Breast epithelium (tissue), 3 donors: ENCODE results near the gene PALLD.

ENCODE experiments used
- POLR2A ChIP-seq: fragments of 450-650 bp; IDR thresholded peaks from one replicate; pipeline ENCODE4 v1.6.1; 2016; ENCODE audit warnings: antibody characterized with exemption, mild to moderate bottlenecking, moderate library complexity
- TF ChIP-seq, protein P1 (sequence below), 3 donors: fragments of 450-650 bp; IDR thresholded peaks; one replicate each; pipeline ENCODE4 v1.5.1; 2016 to 2017; ENCODE audit warnings: antibody characterized with exemption in 3 of 3, mild to moderate bottlenecking in 3 of 3, moderate library complexity in 3 of 3

DNA sequence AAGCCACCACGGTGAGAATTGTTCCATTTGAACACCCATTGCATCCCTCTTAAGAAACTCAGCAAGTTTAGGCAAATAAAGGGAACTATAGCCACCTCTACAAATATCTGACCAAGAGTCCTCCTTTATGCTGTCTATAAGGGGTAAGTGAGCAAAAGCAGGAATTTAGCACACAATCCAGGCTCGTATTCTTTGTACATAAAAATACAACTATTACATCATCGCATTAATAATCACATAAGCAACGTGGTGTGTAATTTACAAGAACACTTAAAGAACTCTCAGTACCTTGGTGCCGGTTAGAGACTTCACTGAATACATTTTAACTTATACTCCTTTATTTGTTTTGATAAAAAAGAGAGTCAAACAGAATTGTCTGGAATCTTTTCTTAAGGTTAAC is 38.8 kb downstream of the PALLD start:
- TF ChIP-seq POLR2A = no peak
- TF ChIP-seq, protein P1, sequence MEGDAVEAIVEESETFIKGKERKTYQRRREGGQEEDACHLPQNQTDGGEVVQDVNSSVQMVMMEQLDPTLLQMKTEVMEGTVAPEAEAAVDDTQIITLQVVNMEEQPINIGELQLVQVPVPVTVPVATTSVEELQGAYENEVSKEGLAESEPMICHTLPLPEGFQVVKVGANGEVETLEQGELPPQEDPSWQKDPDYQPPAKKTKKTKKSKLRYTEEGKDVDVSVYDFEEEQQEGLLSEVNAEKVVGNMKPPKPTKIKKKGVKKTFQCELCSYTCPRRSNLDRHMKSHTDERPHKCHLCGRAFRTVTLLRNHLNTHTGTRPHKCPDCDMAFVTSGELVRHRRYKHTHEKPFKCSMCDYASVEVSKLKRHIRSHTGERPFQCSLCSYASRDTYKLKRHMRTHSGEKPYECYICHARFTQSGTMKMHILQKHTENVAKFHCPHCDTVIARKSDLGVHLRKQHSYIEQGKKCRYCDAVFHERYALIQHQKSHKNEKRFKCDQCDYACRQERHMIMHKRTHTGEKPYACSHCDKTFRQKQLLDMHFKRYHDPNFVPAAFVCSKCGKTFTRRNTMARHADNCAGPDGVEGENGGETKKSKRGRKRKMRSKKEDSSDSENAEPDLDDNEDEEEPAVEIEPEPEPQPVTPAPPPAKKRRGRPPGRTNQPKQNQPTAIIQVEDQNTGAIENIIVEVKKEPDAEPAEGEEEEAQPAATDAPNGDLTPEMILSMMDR (IDR thresholded peaks at IDR 0.05) = no peak
